Cardiac fibroblast (primary cell): ENCODE measurements around the gene HPSE2.

ENCODE experiments used
- DNase-seq, 2 donors: peaks; one replicate each; pipeline versions ENCODE4 v3.0.0 to v3.0.0-alpha.2; 2010; ENCODE audit warnings: low read depth in 2 of 2
- H3K4me3 ChIP-seq, 2 donors: replicated peaks in 1 of 2; 1 replicate in 1 of 2; 2 replicates in 1 of 2; pipeline ENCODE4 v1.5.1; 2011; ENCODE audit warnings: low read depth in 2 of 2, low read length in 2 of 2, mild to moderate bottlenecking in 2 of 2, moderate library complexity in 1 of 2
- CTCF ChIP-seq: IDR thresholded peaks from one replicate; pipeline ENCODE4 v1.5.1; 2011; ENCODE audit warnings: low read depth, mild to moderate bottlenecking, low read length, inconsistent platforms

The HPSE2 gene

DNA sequence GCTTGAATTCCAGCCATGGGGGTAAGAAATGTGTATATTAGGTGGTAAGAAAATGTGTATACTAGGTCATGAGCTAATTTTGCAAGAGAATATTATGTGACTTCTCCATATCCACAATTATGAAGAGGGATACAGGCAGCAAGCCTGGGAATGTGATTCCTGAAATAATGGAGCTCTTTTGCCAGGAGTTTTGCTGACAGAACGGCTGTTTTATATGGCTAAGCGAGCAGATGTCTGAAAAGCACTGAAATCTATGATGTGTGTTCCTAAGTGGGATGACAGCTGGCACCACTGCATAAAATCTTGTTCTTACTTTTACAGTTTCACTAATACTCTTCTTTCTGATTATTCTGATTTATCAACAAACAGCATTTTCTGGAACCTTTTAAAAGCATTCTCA is 402.9 kb downstream of the HPSE2 start:
- no peak overlapping the region for H3K4me3 ChIP-seq
- DNase-seq, result no peak
- no peak for TF ChIP-seq CTCF

DNA sequence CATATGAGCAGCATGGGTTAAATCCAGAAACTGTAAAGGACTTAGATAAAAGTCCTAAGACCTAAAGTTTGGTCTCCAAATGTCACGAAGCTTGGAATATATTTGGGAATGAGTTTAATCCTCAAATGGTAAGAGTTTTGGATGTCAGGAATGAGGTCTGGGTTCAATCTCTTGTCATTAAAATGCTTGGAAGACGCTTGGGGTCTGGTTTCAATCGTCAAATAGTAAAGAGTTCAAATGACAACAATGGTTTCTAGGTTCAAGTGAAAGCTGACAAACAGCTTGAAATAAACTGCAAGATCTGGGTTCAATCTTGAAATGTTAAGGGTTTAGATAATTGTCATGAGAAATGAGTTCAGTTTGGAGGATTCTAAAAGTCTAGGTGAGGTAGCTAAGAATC is 403.5 kb downstream of the HPSE2 start:
- TF ChIP-seq CTCF, result no peak
- no peak overlapping the region for H3K4me3 ChIP-seq
- no peak for DNase-seq

- no peak for DNase-seq
- TF ChIP-seq CTCF, result no peak
- no peak overlapping the region for H3K4me3 ChIP-seq
Observed at GRCh38 chr10:98831391-98831790, 404.3 kb downstream of the HPSE2 start.

- H3K4me3 ChIP-seq, result no peak overlapping the region
- no peak for DNase-seq
- TF ChIP-seq CTCF, result no peak
Observed at GRCh38 chr10:98825741-98826140, 409.9 kb downstream of the HPSE2 start.

DNA sequence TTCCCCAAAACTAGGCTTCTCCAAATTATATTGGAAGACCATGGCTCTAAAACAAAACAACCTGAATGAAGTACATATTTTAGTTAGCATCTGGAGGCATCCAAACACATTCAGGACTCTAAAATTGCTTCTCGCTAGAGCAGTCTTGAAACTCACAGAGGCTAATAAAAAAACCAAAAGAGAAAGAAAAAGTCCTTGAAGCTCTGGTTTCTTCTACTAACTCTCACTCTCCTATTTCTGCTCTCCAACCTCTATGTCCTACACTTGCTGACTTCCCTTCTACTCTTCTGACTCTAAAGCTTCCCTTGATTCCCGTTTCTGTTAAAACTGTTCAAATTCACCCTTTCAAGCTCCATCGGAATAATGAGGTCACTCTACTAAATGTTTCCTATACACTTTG is 418.3 kb downstream of the HPSE2 start:
- TF ChIP-seq CTCF, result no peak
- DNase-seq, result no peak

DNA sequence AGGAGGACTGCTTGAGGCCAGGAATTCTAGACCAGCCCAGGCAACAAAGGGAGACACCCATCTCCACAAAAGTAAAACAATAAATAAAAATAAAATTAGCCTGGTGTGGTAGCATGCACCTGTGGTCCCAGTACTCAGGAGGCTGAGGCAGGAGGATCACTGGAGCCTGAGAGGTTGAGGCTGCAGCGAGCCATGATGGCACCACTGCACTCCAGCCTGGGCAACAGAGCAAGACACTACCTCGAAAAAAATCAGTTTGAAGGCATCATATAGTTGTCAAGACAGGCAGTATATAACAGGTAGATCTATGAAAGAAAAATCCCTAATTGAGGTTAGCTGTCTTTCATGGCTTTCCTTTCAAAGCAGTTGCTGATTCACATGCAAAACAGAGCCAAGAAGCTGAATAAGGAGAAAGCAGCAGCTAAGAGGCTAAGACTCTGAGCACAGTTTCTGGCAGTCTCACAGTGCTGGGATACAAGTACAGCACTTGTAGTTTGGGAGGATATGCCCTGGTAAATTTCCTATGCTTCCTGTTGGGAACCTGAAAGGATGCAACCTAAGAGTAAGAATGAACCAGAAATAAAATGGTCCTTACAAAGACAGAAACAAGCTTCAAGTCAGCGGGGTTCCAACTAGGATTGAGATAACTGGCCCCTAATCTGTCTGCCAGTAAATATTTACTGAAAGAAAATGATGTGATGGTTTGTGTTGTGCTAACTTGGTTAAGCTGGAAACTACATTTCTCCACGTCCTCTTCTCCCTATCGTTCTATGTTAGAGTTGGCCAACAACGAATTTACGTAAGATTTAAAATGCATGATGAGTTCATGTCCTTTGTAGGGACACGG is 420.4 kb downstream of the HPSE2 start:
- no peak for DNase-seq
- no peak overlapping the region for H3K4me3 ChIP-seq
- no peak for TF ChIP-seq CTCF

More for the DNA sequence above, 418.3 kb downstream of the HPSE2 start:
- H3K4me3 ChIP-seq, result no peak overlapping the region

GRCh38 chr10:98814470-98814869 is 421.2 kb downstream of the HPSE2 start:
- DNase-seq, result no peak
- no peak overlapping the region for H3K4me3 ChIP-seq
- TF ChIP-seq CTCF, result no peak
